K562 (cell line): ENCODE results near the gene C9orf50. TPM values are rescaled to one million over a fixed set of nuclear protein-coding genes. Genes with fewer than 3 reads are reported as not detected.

Source experiments
- ATAC-seq: fragments of 200-7000 bp; cut with Tn5 transposase; 3 replicates; pipeline ENCODE4 v1.9.1; 2020; ENCODE audit warnings: moderate library complexity
- BruUV-seq: library from RNA; stranded (reverse); fragments of 400-500 nt; replicated peaks from 2 replicates; lab custom pipeline; 2021; lab: Mats Ljungman, UMichigan
- CTCF ChIA-PET: fragments of 300-600 bp; formaldehyde crosslinking; extraction: SDS; loops from one replicate; lab custom pipeline; 2021; ENCODE audit warnings: low intra/inter-chr PET ratio; lab: Yijun Ruan, JAX
- POLR2A ChIA-PET: fragments of 300-600, 350-650 bp; sonication (Branson Sonifier 250); formaldehyde crosslinking; extraction: SDS; loops from one replicate; lab custom pipeline; 2021; ENCODE audit warnings: antibody characterized with exemption, inconsistent platforms; lab: Yijun Ruan, JAX
- DNase-seq, 4 experiments: peaks; one replicate each; pipeline versions ENCODE4 v3.0.0 to v3.0.0-alpha.2; 2011 to 2018; ENCODE audit warnings: low spot score in 3 of 4, mixed read lengths in 3 of 4; ENCODE audit errors: extremely low read depth in 1 of 4
- FAIRE-seq: peaks from 2 replicates; lab custom pipeline; 2011; peaks lifted over from hg19 to GRCh38; lab: Jason Lieb, UNC
- H2AFZ ChIP-seq: 2 replicates; pipeline ENCODE4 v1.6.0; 2011; ENCODE audit warnings: low read depth, low read length, control low read depth, inconsistent platforms
- H3K27ac ChIP-seq: fragments of 200-600 bp; 3 replicates; pipeline ENCODE4 v1.8.0; 2011; ENCODE audit warnings: low read depth, mild to moderate bottlenecking, control low read depth, inconsistent platforms, low read length, moderate library complexity, mixed read lengths; ENCODE audit errors: extremely low read depth
- H3K27me3 ChIP-seq, 2 experiments: fragments of 300-600 bp in 1 of 2; 2 replicates in 1 of 2; 3 replicates in 1 of 2; pipeline versions ENCODE4 v1.6.0 to v1.8.0; 2011; ENCODE audit warnings: inconsistent platforms in 2 of 2, low read length in 2 of 2, mild to moderate bottlenecking in 1 of 2, mixed read lengths in 1 of 2, moderate library complexity in 1 of 2; ENCODE audit not compliant: control insufficient read depth in 2 of 2, insufficient read depth in 2 of 2
- H3K36me3 ChIP-seq: fragments of 300-600 bp; 3 replicates; pipeline ENCODE4 v1.8.0; 2011; ENCODE audit warnings: mild to moderate bottlenecking, low read length, inconsistent platforms; ENCODE audit not compliant: control insufficient read depth, insufficient read depth
- H3K4me1 ChIP-seq, 2 experiments: fragments of 200-600 bp in 1 of 2; replicated peaks in 1 of 2; 2 replicates in 1 of 2; 3 replicates in 1 of 2; pipeline versions ENCODE4 v1.5.1 to v1.8.0; 2011; ENCODE audit warnings: inconsistent platforms in 2 of 2, low read length in 2 of 2, mild to moderate bottlenecking in 1 of 2, mixed read lengths in 1 of 2, moderate library complexity in 1 of 2; ENCODE audit not compliant: control insufficient read depth in 2 of 2, insufficient read depth in 2 of 2
- H3K4me2 ChIP-seq: 2 replicates; pipeline ENCODE4 v1.6.1; 2011; ENCODE audit warnings: low read length, control low read depth, inconsistent platforms, mixed read lengths; ENCODE audit not compliant: insufficient read depth
- H3K4me3 ChIP-seq: fragments of 200-600 bp; sonication (generic), shearing (Covaris generic); 2 replicates; pipeline ENCODE4 v1.5.1; 2016; ENCODE audit warnings: control low read depth, inconsistent platforms
- H3K79me2 ChIP-seq: fragments of 200-600 bp; 3 replicates; pipeline ENCODE4 v1.8.0; 2011; ENCODE audit warnings: low read length, inconsistent platforms; ENCODE audit not compliant: control insufficient read depth, insufficient read depth
- H3K9ac ChIP-seq, 2 experiments: 2 replicates each; pipeline versions ENCODE4 v1.6.0 to v1.6.1; 2011; ENCODE audit warnings: low read depth in 2 of 2, low read length in 2 of 2, control low read depth in 1 of 2, inconsistent platforms in 1 of 2, mild to moderate bottlenecking in 1 of 2, mixed read lengths in 1 of 2; ENCODE audit not compliant: insufficient read depth in 1 of 2
- H3K9me1 ChIP-seq: one replicate; pipeline ENCODE4 v1.6.0; 2011; ENCODE audit warnings: inconsistent platforms, mild to moderate bottlenecking, low read length, moderate library complexity; ENCODE audit not compliant: control insufficient read depth, insufficient read depth
- H3K9me3 ChIP-seq: replicated peaks from 2 replicates; pipeline ENCODE4 v1.5.1; 2011; ENCODE audit warnings: low read depth, low read length, inconsistent platforms; ENCODE audit not compliant: control insufficient read depth, insufficient read depth
- H4K20me1 ChIP-seq: replicated peaks from 2 replicates; pipeline ENCODE4 v1.6.1; 2011; ENCODE audit warnings: low read length, inconsistent platforms, mixed read lengths; ENCODE audit not compliant: control insufficient read depth, insufficient read depth
- BDP1 ChIP-seq: IDR thresholded peaks from 3 replicates; pipeline ENCODE4 v1.6.1; 2011; ENCODE audit not compliant: insufficient read length, insufficient read depth
- CEBPZ ChIP-seq: fragments of 150-350 bp; IDR thresholded peaks from 2 replicates; pipeline ENCODE4 v1.6.1; 2014; ENCODE audit warnings: low read depth, mild to moderate bottlenecking, low read length, borderline replicate concordance
- PHF20 ChIP-seq: fragments of 450-650 bp; IDR thresholded peaks from 2 replicates; pipeline ENCODE4 v1.6.1; 2018; ENCODE audit not compliant: partially characterized antibody
- TEAD4 ChIP-seq, 2 experiments: sonication (generic) in 1 of 2; formaldehyde crosslinking in 1 of 2; IDR thresholded peaks; 2 replicates each; pipeline versions ENCODE4 v1.6.1 to v1.8.0; 2012 to 2022; ENCODE audit warnings: borderline replicate concordance in 1 of 2, inconsistent platforms in 1 of 2, low read length in 1 of 2, mild to moderate bottlenecking in 1 of 2, missing genetic modification reagents in 1 of 2
- TOE1 ChIP-seq, 2 experiments: fragments of 450-650 bp in 1 of 2; sonication (generic) in 1 of 2; formaldehyde crosslinking in 1 of 2; IDR thresholded peaks; 2 replicates each; pipeline versions ENCODE4 v1.7.1 to v1.8.0; 2016 to 2022; ENCODE audit warnings: borderline replicate concordance in 2 of 2, mild to moderate bottlenecking in 2 of 2, antibody characterized with exemption in 1 of 2, inconsistent platforms in 1 of 2, low read depth in 1 of 2, missing genetic modification reagents in 1 of 2, moderate library complexity in 1 of 2
- ZFP91 ChIP-seq: sonication (generic); formaldehyde crosslinking; IDR thresholded peaks from 2 replicates; pipeline ENCODE4 v1.8.0; 2022; ENCODE audit warnings: mild to moderate bottlenecking, missing genetic modification reagents
- WGBS: fragments of 100-300 bp; shearing (Covaris generic); methylation state at CpG from one replicate; pipeline ENCODE4 v1.1.6; 2016; ENCODE audit warnings: low coverage, mixed read lengths; ENCODE audit not compliant: insufficient coverage; ENCODE audit errors: missing lambda C conversion rate; 5-methylcytosine and 5-hydroxymethylcytosine counted together
- in situ Hi-C: fragments of 300-500 bp; cut with MboI; formaldehyde crosslinking; loops from 4 replicates; pipeline ENCODE4 v1.15.0; 2018; ENCODE audit warnings: inconsistent platforms, mixed read lengths
- intact Hi-C: fragments of 100-400 bp; cut with micrococcal nuclease; formaldehyde crosslinking; loops from 2 replicates; pipeline ENCODE4 v1.14.2; 2022
- polyA plus RNA-seq, 8 experiments: library from polyadenylated mRNA; depleted of rRNA in 4 of 8; stranded (reverse) in 5 of 8; unstranded in 3 of 8; fragments of >200 nt; fragmentation: Nextera tagmentation in 2 of 8; fragmentation: Illumina TruSeq in 1 of 8; extraction: Ambion mirVana in 2 of 8; extraction: Trizol in 1 of 8; gene quantifications; 2 replicates each; pipeline versions ENCODE4 v1.2.1 to v1.2.3, GENCODE V29; 2011 to 2014; ENCODE audit warnings: inconsistent platforms in 1 of 8, missing spikeins in 1 of 8
- total RNA-seq, 7 experiments: library from RNA; depleted of rRNA in 6 of 7; stranded (reverse); fragments of >200 nt in 6 of 7; fragmentation: Illumina TruSeq in 2 of 7; extraction: Trizol in 2 of 7; gene quantifications; 2 replicates each; pipeline versions ENCODE4 v1.2.1 to v1.2.3, GENCODE V29; 2011 to 2021; ENCODE audit warnings: low replicate concordance in 1 of 7
- TF ChIP-seq, protein P1 (sequence below): IDR thresholded peaks from 3 replicates; pipeline ENCODE4 v1.6.1; 2011; ENCODE audit warnings: borderline replicate concordance, mild to moderate bottlenecking, moderate library complexity; ENCODE audit not compliant: insufficient read length; ENCODE audit errors: extremely low read depth

The C9orf50 gene
- total and polyA plus RNA-seq, 9 of the 15 experiments (the other 6 are each of a cell fraction or from before 2014, with no cell fraction given), result not detected

DNA sequence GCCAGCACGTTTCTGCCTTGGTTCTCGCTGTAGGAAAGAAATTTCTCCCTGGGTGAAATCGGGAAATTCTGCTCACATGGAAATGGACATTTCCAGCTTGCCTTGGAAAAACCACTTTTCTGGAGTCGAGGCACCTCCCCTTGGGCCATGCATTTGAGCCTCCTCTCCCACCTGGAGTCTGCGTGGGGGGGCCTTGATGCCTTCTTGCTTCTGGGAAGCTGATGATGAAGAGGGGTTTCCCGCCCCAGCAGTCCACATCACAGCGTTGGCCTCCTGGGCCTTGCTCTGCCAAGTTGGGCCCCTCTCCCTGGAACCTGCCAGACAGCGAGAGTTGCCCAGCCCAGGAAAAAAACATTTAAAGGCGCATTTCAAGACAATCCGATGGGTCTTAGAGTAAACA, 22.8 kb upstream of the C9orf50 start (continued):
- no peak for TF ChIP-seq CEBPZ

DNA sequence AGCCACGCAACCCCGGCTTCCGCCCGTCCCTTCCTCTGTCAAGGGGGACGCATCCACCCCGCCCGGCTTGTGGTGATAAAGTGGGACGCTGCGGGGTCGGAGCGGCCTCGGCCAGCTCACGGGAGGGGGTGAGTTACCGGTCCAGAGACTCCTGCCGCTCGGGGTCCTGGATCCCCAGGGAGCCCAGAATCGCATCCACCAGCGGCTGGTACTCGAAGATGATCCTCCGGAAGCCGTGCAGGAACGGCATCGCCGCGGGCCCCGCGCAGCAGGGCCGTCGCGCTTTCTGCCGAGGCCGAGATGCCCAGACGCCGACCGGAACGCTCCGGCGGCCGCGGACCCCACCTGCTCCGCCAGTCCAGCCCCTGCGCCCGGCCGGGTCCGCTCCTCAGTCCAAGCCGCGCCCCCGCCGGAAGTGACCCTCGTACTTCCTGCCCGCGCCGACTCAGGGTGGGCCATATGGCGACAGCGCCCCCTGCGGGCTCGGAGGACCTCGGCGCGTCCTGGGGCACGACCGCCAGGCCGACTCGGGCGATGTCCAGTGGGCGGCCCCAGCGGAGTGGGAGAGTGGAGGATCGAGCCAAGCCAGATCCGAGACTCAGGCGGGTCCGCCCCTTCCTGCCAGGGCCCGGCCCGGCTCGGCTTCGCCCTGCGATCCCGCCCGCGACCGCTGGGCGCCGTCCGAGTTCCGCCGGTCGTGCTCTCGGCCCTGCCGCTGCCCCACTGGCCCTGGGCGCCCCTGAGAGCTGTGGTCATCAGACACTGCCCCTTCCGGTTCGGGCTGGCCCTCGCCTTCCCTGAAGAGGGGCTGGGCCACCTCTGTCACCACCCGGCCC, 21.1 kb upstream of the C9orf50 start, which contains the start of gene ASB6:
Gene ASB6, minus strand, starts transcription at position 402 of the 836 bp plus-strand sequence. Its CDS starts 152 bp downstream, at position 250.
- Histone ChIP-seq H3K4me1 (peaks cover 0 to 37% of the 10 kb centered on the region in 2 experiments; a peak in 3 of 5 replicates), H2AFZ (peak within 1 kb of the TSS; percentile 98), H3K4me3 (peak within 1 kb of the TSS; percentile 99), H3K27ac (peak within 1 kb of the TSS; percentile 74), H3K27me3 (no peaks in the 10 kb centered on the region), H3K79me2 (peaks cover 16% of the 10 kb centered on the region), H3K9me3 (no peaks in the 10 kb centered on the region), H3K36me3 (peaks cover 31% of the 10 kb centered on the region; the same call in 2 of the 3 replicates), H3K9ac (peak within 1 kb of the TSS; percentile 82 to 95), H4K20me1 (peaks cover 12% of the 10 kb centered on the region), H3K9me1 (no peaks in the 10 kb centered on the region), H3K4me2 (peak within 1 kb of the TSS; percentile 90)
- intact Hi-C loops, result loop anchor here (1.0 to 10.0 kb wide), 4 partner anchors 55 to 243 kb away; no protein-coding TSS in a partner anchor
- BruUV-seq, result no TSS peak
- FAIRE-seq (peak; percentile 98), ATAC-seq (peak; percentile 100), DNase-seq (peak; percentile 98 to 99 (median 98))
- ChIA-PET CTCF (interaction anchor here (0.6 to 2.6 kb wide), 5 partner anchors 33 to 466 kb away, joined by 3 to 18 read pairs (median 3); no protein-coding TSS in a partner anchor), POLR2A (interaction anchor here (0.6 to 1.0 kb wide), 4 partner anchors 47 to 444 kb away, joined by 3 to 5 read pairs (median 4); no protein-coding TSS in a partner anchor)
- WGBS, result under 1% methylated on average over 70 of the region's 93 CpGs
- in situ Hi-C loops, result loop anchor here (5.0 kb wide), 1 partner anchor 140 kb away; no protein-coding TSS in a partner anchor
- TF ChIP-seq PHF20 (peak; percentile 87), BDP1 (no peak), TEAD4 (IDR thresholded peaks at IDR 0.05; ENCODE audit: low read length) (no peak), TEAD4 (CRISPR knock-in tag; IDR thresholded peaks at IDR 0.05; ENCODE audit: borderline replicate concordance) (no peak), ZFP91 (CRISPR knock-in tag) (peak; percentile 72; the same call in 1 of the 2 replicates), TOE1 (IDR thresholded peaks at IDR 0.05; ENCODE audit: borderline replicate concordance) (peak; percentile 43; the same call in 1 of the 2 replicates), TOE1 (CRISPR knock-in tag; IDR thresholded peaks at IDR 0.05; ENCODE audit: borderline replicate concordance, low read depth) (no peak)
- TF ChIP-seq, protein P1, sequence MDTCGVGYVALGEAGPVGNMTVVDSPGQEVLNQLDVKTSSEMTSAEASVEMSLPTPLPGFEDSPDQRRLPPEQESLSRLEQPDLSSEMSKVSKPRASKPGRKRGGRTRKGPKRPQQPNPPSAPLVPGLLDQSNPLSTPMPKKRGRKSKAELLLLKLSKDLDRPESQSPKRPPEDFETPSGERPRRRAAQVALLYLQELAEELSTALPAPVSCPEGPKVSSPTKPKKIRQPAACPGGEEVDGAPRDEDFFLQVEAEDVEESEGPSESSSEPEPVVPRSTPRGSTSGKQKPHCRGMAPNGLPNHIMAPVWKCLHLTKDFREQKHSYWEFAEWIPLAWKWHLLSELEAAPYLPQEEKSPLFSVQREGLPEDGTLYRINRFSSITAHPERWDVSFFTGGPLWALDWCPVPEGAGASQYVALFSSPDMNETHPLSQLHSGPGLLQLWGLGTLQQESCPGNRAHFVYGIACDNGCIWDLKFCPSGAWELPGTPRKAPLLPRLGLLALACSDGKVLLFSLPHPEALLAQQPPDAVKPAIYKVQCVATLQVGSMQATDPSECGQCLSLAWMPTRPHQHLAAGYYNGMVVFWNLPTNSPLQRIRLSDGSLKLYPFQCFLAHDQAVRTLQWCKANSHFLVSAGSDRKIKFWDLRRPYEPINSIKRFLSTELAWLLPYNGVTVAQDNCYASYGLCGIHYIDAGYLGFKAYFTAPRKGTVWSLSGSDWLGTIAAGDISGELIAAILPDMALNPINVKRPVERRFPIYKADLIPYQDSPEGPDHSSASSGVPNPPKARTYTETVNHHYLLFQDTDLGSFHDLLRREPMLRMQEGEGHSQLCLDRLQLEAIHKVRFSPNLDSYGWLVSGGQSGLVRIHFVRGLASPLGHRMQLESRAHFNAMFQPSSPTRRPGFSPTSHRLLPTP, result no peak
